ENCODE measurements around the gene OAS2.

OAS2 gene

DNA sequence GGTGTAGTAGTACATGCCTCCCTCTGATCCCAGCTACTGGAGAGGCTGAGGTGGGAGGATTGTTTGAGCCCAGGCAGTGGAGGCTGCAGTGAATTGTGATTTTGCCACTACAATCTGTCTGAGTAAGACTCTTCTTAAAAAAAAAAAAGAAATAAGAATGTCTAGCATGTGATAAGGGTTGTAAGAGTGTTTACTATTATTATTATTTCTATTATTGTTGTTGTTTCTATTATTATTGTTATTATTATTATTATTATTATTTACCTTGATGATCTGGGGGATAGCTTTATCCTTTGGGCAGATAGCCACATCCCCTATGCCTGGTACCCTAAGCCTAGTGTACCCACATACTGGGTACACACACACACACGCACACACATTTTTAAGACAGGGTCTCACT is 35.7 kb upstream of the OAS2 start:
- TF ChIP-seq, protein P1, sequence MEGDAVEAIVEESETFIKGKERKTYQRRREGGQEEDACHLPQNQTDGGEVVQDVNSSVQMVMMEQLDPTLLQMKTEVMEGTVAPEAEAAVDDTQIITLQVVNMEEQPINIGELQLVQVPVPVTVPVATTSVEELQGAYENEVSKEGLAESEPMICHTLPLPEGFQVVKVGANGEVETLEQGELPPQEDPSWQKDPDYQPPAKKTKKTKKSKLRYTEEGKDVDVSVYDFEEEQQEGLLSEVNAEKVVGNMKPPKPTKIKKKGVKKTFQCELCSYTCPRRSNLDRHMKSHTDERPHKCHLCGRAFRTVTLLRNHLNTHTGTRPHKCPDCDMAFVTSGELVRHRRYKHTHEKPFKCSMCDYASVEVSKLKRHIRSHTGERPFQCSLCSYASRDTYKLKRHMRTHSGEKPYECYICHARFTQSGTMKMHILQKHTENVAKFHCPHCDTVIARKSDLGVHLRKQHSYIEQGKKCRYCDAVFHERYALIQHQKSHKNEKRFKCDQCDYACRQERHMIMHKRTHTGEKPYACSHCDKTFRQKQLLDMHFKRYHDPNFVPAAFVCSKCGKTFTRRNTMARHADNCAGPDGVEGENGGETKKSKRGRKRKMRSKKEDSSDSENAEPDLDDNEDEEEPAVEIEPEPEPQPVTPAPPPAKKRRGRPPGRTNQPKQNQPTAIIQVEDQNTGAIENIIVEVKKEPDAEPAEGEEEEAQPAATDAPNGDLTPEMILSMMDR (IDR thresholded peaks at IDR 0.05; ENCODE audit: low read depth, low read length), result no peak
- no peak for DNase-seq (ENCODE audit: extremely low read depth, low read depth)

DNA sequence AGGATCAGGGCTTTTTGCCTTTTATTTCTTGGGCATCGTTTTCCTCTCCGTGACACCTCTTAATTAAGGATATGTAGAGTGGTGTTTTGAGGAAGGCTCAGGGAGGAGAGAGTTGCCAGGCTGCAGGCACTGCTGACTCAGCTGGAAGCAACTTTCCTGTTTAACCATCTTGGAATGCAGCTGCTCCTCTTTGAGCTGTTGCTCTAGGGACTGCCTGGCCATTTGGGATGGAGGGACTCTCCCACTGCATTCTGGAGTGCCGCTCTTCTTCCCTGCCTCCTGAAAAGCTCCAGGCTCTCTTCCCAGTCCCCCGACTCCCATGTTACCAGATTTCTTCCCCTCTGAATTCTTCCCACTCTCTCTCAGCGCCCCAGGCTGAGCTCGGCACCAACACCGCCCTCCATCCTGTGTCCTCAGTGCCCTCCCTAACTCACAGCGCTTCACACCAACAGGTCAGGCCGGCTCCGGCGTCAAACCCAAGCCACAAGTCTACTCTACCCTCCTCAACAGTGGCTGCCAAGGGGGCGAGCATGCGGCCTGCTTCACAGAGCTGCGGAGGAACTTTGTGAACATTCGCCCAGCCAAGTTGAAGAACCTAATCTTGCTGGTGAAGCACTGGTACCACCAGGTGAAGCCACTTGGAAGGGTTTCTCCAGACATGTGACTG is 34.2 kb upstream of the OAS2 start:
- TF ChIP-seq, protein P1 (IDR thresholded peaks at IDR 0.05; ENCODE audit: low read depth, low read length), result no peak
- no peak for DNase-seq (ENCODE audit: extremely low read depth, low read depth)

GRCh38 chr12:112945515-112945914 is 32.8 kb upstream of the OAS2 start:
- TF ChIP-seq, protein P1 (IDR thresholded peaks at IDR 0.05; ENCODE audit: low read depth, low read length), result no peak
- DNase-seq (ENCODE audit: extremely low read depth, low read depth), result no peak

DNA sequence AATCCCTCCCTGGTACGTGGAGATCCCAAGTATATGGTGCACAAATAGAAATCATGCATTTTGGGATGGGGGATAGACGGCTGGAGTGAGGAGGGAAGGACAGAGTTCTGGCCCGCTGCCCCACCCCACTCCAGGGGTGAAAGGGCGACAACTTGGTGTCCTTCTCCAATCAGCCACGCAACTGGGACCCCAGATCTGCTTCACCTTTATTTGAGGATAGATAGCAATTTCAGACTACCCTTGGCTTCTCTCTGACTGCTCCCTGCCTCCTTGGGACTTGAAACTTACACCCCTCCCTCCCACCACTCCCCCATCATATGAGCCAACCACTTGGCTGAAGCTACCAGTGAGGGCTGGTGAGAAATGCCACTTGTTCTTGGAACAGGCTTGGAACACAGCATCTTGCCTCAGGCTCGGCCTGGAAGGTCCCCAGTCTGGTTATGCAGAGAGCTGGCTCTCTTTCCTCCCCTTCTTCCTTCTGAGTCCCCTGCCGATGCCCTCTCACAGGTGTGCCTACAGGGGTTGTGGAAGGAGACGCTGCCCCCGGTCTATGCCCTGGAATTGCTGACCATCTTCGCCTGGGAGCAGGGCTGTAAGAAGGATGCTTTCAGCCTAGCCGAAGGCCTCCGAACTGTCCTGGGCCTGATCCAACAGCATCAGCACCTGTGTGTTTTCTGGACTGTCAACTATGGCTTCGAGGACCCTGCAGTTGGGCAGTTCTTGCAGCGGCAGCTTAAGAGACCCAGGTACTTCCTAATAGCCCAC is 31.9 kb upstream of the OAS2 start:
- no peak for DNase-seq (ENCODE audit: extremely low read depth, low read depth)
- TF ChIP-seq, protein P1 (IDR thresholded peaks at IDR 0.05; ENCODE audit: low read depth, low read length), result no peak

- DNase-seq (ENCODE audit: extremely low read depth, low read depth), result no peak
- TF ChIP-seq, protein P1 (IDR thresholded peaks at IDR 0.05; ENCODE audit: low read depth, low read length), result no peak
Measured at GRCh38 chr12:112947314-112947713, 31.0 kb upstream of the OAS2 start.

DNA sequence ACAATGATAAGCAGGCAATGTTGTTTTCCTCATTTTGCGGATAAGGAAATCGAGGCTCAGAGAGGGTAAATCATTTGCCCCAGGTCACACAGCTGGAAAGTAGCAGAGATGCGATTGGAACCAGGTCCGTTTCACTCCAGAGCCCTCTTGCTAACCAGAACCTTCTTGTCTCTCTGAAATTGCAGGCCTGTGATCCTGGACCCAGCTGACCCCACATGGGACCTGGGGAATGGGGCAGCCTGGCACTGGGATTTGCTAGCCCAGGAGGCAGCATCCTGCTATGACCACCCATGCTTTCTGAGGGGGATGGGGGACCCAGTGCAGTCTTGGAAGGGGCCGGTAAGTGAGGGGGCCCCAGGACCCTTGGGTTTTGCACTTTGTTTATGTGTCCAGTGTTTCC is 30.6 kb upstream of the OAS2 start:
- DNase-seq (ENCODE audit: extremely low read depth, low read depth), result no peak
- TF ChIP-seq, protein P1 (IDR thresholded peaks at IDR 0.05; ENCODE audit: low read depth, low read length), result no peak

DNA sequence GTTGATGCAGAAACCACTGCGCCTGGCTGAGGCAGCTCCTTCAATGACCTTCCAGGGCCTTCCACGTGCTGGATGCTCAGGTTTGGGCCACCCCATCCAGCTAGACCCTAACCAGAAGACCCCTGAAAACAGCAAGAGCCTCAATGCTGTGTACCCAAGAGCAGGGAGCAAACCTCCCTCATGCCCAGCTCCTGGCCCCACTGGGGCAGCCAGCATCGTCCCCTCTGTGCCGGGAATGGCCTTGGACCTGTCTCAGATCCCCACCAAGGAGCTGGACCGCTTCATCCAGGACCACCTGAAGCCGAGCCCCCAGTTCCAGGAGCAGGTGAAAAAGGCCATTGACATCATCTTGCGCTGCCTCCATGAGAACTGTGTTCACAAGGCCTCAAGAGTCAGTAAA is 29.5 kb upstream of the OAS2 start:
- DNase-seq (ENCODE audit: extremely low read depth, low read depth), result no peak
- TF ChIP-seq, protein P1 (IDR thresholded peaks at IDR 0.05; ENCODE audit: low read depth, low read length), result no peak

Data from AG09319 (cell line).